ACHN (cell line): ENCODE measurements around the gene ABHD8.
A peak's percentile ranks its signal among the peaks of the same experiment; 100 is the strongest.

Experiments
- DNase-seq: peaks from one replicate; pipeline ENCODE4 v3.0.0-alpha.2; 2015
- in situ Hi-C: cut with HindIII; loops from 2 replicates; pipeline ENCODE4 v1.10.0; 2017; ENCODE audit warnings: low sequenced_read_pairs, low pct_ligation_motif_present, low pct_unique_long_range_greater_than_20kb

ABHD8 gene

GRCh38 chr19:17303167-17303939, at the start of gene ABHD8:
ABHD8 (minus strand) TSS chr19:17303425; CDS start chr19:17301616, 1,809 bp downstream.
- in situ Hi-C loops: no loop called here

DNA sequence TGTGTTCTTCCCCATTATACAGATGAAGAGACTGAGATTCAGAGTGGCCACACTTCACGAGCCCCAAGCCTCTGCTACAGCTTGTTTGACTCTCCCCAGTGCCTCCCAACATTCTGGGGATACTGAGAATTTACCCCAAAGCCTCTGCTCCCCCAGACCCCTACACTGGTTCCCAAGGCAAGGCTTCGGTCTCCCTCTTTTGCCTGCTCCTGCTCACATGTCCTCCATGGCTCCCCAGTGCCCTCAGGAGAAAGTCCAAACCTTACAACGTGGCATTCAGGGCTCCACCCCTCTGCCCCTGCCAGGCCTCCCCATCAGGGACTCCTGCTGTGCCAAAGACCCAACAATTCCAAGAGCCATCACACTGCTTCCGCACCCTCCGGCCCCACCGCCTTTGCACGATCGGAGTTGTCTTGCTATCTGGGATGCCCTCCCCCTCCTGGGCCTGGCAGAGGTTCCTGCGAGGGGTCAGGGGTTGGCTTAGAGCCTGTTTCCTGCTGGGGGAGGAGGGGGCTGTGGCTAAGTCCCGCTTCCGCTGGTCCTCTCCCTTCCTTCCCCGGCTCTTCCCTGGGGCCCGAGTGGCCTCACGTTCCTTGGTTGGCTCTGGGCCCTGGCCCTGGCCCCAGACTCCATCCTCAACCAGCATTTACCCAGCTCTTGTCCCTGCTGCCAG, 49.5 kb upstream of the ABHD8 start:
- in situ Hi-C loops: no loop called here
- no peak for DNase-seq

More at GRCh38 chr19:17303167-17303939, at the start of gene ABHD8:
- peak; percentile 94 for DNase-seq

DNA sequence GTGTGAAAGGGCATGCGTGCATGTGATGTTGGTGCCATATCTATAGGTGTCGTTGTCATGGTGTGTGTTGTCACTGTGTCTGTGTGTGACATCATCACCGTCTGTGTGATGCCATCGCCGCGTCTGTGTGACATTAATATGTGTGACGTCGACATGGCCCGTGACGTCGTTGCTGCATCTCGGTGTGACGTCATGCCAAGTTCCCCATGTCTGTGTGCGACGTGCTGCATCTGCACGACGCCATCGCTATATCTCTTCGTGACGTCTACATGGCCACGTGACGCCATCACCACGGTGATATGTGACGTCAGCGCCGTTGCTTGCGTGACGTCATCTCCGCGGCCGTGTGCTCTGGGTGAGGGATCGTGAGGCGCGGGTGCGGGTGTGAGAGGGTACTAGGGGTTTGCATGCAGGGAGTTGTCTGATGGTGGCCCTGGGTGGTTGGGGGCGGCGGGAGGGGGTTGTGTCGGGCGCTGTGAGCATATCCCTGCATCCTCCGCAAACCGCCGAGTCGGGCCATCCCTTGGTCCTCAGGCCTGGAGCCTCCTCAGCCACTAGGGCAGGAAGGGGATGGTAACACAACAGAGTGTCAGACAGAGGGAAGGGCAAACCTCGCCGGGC, 48.7 kb upstream of the ABHD8 start:
- no peak for DNase-seq
- in situ Hi-C loops: no loop called here

DNA sequence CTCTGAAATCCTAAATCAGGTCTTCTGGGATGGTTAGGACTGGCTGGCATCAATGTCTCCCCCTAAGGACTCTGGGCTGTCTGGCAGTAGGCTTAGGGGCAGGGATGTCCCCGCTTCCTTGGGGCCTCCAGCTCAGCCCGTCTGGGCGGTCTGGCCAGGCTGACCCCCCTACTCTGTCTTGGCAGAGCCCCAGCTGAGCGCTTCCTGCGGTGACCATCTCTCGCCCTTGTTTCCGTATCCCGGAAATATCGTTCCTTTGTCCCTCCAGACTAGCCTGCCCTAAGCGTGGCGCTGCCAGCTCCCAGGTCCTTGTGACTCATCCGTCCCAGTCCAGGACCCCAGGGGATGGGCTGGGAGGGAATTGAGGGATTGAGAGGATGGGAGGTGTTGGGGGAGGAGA, 45.5 kb upstream of the ABHD8 start:
- in situ Hi-C loops: no loop called here
- DNase-seq: peak; percentile 52

DNA sequence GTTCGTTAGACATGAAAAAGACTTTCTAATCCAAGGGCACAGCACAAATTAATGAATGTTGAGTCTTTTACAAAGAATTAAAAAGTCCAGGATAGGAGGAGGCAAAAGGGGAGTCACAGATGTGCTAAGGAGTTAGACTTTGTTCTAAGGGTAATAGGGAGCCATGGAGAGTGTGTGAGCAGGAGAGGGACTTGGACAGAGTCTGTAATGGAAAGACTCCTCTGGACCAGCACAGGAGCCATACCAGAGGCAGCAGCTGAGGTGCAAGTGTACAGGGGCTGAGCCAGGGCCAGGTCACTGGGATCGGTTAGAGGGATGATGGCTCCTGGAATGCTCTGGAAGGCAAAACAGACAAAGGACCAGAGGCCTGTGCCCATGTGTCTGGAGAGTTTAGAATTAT, 44.7 kb upstream of the ABHD8 start:
- in situ Hi-C loops: no loop called here
- DNase-seq: no peak

- no peak for DNase-seq
- in situ Hi-C loops: no loop called here
Measured at GRCh38 chr19:17347361-17347760, 44.1 kb upstream of the ABHD8 start.

- in situ Hi-C loops: no loop called here
- DNase-seq: peak; percentile 62
Measured at GRCh38 chr19:17346109-17346671, 43.0 kb upstream of the ABHD8 start.

GRCh38 chr19:17341845-17342244, 38.6 kb upstream of the ABHD8 start:
- in situ Hi-C loops: no loop called here
- no peak for DNase-seq

DNA sequence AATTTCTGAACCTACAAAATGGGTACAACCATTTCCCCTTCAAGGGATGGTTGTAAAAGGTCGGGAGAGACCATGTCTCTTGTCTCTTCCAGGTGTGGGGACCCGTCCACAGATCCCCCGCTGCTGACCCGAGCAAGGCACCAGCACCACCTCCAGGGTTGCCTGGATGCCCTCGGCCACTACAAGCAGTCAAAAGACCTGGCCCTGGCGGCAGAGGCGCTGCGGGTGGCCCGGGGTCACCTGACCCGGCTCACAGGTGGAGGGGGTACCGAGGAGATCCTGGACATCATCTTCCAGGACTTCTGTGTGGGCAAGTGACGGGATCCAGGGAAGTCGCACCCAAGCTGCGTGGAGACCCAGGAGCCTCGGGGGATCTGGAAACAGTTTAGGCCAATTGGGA, 38.2 kb upstream of the ABHD8 start:
- DNase-seq: no peak
- in situ Hi-C loops: no loop called here

- no peak for DNase-seq
- in situ Hi-C loops: no loop called here
Measured at GRCh38 chr19:17340871-17341357, 37.7 kb upstream of the ABHD8 start.

GRCh38 chr19:17340302-17340870, 37.2 kb upstream of the ABHD8 start:
- in situ Hi-C loops: no loop called here
- no peak for DNase-seq

GRCh38 chr19:17339088-17339741, 36.0 kb upstream of the ABHD8 start:
- no peak for DNase-seq
- in situ Hi-C loops: no loop called here

GRCh38 chr19:17338433-17339078, 35.3 kb upstream of the ABHD8 start:
- no peak for DNase-seq
- in situ Hi-C loops: no loop called here

- in situ Hi-C loops: no loop called here
- DNase-seq: peak; percentile 21
Measured at GRCh38 chr19:17337675-17338432, 34.6 kb upstream of the ABHD8 start.

DNA sequence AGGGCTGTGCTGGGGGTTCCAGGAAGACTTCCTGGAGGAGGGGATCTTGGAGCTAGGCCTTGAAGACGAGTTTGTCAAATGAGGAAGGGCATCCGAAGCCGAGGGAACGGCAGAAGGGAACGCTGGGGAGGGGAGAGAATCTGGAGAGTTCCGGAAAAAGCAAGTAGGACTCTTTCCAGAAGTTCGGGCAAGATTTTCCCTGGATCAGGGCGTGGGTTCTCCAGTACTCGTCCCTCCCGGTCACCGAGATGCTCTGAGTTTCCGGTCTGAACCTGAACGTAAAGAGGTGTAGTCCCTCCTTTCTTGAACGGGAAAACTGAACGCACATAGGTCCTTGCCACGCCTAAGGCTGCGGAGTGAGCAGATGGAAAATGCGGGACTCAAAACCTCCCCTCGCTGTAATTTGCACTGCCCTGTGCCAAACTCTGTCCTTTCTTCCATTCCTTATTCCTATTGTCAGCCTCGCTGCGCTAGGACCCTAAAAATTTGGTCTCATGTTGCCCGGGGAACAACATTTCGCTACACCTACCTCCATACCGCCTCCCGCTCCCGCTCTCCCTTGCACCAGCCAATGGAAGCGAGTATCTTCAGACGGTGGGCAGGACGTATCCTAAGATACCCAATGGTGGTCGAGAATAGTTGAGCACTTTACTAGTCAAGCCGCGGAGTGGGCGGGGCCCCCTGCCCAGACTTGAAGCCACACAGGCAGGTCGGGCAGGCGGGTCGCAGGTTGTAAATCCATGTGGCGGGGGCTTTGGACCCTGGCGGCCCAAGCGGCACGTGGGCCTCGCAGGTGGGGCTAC, 33.8 kb upstream of the ABHD8 start, which contains the start of gene GTPBP3:
Gene GTPBP3 (plus strand): TSS at position 682 of the 803 bp plus-strand sequence. CDS start 59 bp downstream, at position 741.
- in situ Hi-C loops: no loop called here
- peak; percentile 98 for DNase-seq

DNA sequence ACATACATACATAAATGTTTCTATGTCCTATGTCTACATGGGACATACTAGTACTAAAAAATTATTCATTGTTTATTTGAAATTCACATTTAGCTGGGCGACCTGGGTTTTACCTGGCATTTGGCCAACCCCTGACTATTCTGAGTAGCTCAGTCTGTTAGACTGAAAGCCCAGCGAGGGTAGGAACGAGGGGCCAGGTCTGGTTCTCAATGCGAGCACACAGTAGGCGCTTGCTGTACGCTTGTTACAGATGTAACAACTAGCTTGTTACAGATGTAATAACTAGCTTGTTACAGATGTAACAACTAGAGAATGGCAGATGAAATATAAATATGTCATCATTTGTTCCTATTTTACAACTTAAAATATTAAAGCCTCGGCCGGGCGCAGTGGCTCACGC, 32.4 kb upstream of the ABHD8 start:
- no peak for DNase-seq
- in situ Hi-C loops: no loop called here
